ENCODE measurements around the gene DNER. TPM values are rescaled to one million over a fixed set of nuclear protein-coding genes. Genes with fewer than 3 reads are reported as not detected.

The DNER gene
- total and polyA plus RNA-seq, 4 donors, result 0.01 TPM; not detected in 3

DNA sequence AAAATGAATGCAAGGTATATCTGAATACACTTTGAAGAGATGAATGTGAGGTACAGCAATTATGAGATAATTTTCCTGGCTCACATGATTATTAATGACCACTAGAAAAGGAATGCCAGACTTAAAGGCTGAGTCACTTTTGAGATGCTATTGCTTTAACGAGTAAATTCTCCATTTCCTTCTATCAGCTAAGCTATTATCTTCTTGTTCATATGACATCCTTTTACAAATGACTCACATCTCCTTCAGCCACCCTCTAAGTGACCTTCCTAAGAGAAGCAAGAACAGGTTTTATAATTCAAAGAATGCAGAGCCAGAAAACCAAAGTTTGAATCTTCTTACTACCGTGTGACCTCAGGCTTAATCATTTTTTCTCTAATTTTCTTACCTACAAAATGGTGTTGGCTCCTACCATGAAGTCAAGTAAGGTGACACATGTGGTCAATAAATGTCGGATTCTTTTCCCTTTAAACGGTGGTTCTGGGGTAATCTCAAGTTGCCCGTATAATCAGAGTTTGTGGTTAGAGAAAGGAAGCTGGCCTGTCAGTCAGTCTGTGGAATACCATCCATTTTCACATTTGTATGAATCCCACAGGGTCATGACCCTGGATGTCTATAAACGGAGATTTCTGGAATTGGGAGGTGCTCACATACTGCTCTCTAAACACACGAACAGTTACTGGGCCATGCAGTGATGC lies 259.3 kb downstream of the DNER start:
- WGBS, result 59% methylated on average over 7 of the region's 7 CpGs
- Histone ChIP-seq H3K27ac (ENCODE audit: low read depth in 1 of 2, low read length in 2 of 2) (no peak overlapping the region), H3K4me3 (ENCODE audit: low read depth in 1 of 3, low read length in 3 of 3) (no peak overlapping the region), H3K27me3 (ENCODE audit: control insufficient read depth in 4 of 4, insufficient read depth in 4 of 4, low read length in 3 of 4) (no peaks in the 10 kb centered on the region), H3K36me3 (ENCODE audit: control insufficient read depth in 4 of 4, insufficient read depth in 3 of 4, low read depth in 1 of 4, low read length in 3 of 4) (no peaks in the 10 kb centered on the region), H3K9ac (ENCODE audit: low read depth in 1 of 2, low read length in 2 of 2) (no peak overlapping the region), H3K9me3 (ENCODE audit: control insufficient read depth in 4 of 4, low read length in 3 of 4) (no peaks in the 10 kb centered on the region), H3K4me1 (ENCODE audit: control insufficient read depth in 4 of 4, insufficient read depth in 4 of 4, low read length in 3 of 4) (no peaks in the 10 kb centered on the region)
- no peak for DNase-seq (ENCODE audit: low spot score)
- TF ChIP-seq EGR1 (IDR thresholded peaks at IDR 0.05; ENCODE audit: low read depth in 2 of 2) (no peak), HNF4G (IDR thresholded peaks at IDR 0.05) (no peak), FOXA2 (IDR thresholded peaks at IDR 0.05) (no peak), FOXA1 (IDR thresholded peaks at IDR 0.05) (no peak), JUND (IDR thresholded peaks at IDR 0.05) (no peak), YY1 (IDR thresholded peaks at IDR 0.05) (no peak), TAF1 (conservative IDR thresholded peaks at IDR 0.05) (no peak), SP1 (IDR thresholded peaks at IDR 0.05) (no peak), GABPA (IDR thresholded peaks at IDR 0.05 in 1 of 2, conservative IDR thresholded peaks at IDR 0.05 in 1 of 2) (no peak), HNF4A (conservative IDR thresholded peaks at IDR 0.05) (no peak)
- TF ChIP-seq, protein P1, sequence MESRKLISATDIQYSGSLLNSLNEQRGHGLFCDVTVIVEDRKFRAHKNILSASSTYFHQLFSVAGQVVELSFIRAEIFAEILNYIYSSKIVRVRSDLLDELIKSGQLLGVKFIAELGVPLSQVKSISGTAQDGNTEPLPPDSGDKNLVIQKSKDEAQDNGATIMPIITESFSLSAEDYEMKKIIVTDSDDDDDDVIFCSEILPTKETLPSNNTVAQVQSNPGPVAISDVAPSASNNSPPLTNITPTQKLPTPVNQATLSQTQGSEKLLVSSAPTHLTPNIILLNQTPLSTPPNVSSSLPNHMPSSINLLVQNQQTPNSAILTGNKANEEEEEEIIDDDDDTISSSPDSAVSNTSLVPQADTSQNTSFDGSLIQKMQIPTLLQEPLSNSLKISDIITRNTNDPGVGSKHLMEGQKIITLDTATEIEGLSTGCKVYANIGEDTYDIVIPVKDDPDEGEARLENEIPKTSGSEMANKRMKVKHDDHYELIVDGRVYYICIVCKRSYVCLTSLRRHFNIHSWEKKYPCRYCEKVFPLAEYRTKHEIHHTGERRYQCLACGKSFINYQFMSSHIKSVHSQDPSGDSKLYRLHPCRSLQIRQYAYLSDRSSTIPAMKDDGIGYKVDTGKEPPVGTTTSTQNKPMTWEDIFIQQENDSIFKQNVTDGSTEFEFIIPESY (IDR thresholded peaks at IDR 0.05), result no peak
- TF ChIP-seq, protein P2, sequence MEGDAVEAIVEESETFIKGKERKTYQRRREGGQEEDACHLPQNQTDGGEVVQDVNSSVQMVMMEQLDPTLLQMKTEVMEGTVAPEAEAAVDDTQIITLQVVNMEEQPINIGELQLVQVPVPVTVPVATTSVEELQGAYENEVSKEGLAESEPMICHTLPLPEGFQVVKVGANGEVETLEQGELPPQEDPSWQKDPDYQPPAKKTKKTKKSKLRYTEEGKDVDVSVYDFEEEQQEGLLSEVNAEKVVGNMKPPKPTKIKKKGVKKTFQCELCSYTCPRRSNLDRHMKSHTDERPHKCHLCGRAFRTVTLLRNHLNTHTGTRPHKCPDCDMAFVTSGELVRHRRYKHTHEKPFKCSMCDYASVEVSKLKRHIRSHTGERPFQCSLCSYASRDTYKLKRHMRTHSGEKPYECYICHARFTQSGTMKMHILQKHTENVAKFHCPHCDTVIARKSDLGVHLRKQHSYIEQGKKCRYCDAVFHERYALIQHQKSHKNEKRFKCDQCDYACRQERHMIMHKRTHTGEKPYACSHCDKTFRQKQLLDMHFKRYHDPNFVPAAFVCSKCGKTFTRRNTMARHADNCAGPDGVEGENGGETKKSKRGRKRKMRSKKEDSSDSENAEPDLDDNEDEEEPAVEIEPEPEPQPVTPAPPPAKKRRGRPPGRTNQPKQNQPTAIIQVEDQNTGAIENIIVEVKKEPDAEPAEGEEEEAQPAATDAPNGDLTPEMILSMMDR (IDR thresholded peaks at IDR 0.05; ENCODE audit: low read depth, low read length, missing input control), result no peak
- TF ChIP-seq, protein P3, sequence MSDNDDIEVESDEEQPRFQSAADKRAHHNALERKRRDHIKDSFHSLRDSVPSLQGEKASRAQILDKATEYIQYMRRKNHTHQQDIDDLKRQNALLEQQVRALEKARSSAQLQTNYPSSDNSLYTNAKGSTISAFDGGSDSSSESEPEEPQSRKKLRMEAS (IDR thresholded peaks at IDR 0.05), result no peak
- TF ChIP-seq, protein P4, sequence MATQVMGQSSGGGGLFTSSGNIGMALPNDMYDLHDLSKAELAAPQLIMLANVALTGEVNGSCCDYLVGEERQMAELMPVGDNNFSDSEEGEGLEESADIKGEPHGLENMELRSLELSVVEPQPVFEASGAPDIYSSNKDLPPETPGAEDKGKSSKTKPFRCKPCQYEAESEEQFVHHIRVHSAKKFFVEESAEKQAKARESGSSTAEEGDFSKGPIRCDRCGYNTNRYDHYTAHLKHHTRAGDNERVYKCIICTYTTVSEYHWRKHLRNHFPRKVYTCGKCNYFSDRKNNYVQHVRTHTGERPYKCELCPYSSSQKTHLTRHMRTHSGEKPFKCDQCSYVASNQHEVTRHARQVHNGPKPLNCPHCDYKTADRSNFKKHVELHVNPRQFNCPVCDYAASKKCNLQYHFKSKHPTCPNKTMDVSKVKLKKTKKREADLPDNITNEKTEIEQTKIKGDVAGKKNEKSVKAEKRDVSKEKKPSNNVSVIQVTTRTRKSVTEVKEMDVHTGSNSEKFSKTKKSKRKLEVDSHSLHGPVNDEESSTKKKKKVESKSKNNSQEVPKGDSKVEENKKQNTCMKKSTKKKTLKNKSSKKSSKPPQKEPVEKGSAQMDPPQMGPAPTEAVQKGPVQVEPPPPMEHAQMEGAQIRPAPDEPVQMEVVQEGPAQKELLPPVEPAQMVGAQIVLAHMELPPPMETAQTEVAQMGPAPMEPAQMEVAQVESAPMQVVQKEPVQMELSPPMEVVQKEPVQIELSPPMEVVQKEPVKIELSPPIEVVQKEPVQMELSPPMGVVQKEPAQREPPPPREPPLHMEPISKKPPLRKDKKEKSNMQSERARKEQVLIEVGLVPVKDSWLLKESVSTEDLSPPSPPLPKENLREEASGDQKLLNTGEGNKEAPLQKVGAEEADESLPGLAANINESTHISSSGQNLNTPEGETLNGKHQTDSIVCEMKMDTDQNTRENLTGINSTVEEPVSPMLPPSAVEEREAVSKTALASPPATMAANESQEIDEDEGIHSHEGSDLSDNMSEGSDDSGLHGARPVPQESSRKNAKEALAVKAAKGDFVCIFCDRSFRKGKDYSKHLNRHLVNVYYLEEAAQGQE (IDR thresholded peaks at IDR 0.05), result no peak

DNA sequence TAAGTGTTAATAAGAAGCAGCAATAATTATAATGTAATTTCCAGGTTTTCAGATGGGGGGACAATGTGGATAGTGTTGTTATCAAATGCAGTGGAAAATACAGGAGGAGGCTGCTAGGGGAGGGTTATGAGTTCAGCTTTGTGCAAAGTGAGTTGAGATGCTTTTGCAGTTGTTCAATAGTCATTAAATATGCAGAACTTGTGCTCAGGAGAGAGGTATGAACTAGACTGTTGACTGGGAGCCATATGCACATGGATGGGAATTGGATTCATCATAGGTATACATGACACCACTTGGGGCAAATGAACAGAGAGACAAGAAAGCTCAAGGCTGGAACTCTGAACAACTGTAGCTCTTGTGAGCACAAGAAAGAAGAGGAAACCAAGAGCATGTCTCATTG lies 261.1 kb downstream of the DNER start:
- no peak for TF ChIP-seq FOXA2 (IDR thresholded peaks at IDR 0.05)
- TF ChIP-seq, protein P1 (IDR thresholded peaks at IDR 0.05), result no peak
- no peak for TF ChIP-seq JUND (IDR thresholded peaks at IDR 0.05)
- TF ChIP-seq, protein P4 (IDR thresholded peaks at IDR 0.05), result no peak
- DNase-seq (ENCODE audit: low spot score), result no peak

More for the DNA sequence above, 261.1 kb downstream of the DNER start:
- no peak overlapping the region for H3K27ac ChIP-seq (ENCODE audit: low read depth in 1 of 2, low read length in 2 of 2)
- H3K36me3 ChIP-seq (ENCODE audit: control insufficient read depth in 4 of 4, insufficient read depth in 3 of 4, low read depth in 1 of 4, low read length in 3 of 4), result no peaks in the 10 kb centered on the region
- no peak overlapping the region for H3K4me3 ChIP-seq (ENCODE audit: low read depth in 1 of 3, low read length in 3 of 3)
- H3K4me1 ChIP-seq (ENCODE audit: control insufficient read depth in 4 of 4, insufficient read depth in 4 of 4, low read length in 3 of 4), result no peaks in the 10 kb centered on the region
- H3K9me3 ChIP-seq (ENCODE audit: control insufficient read depth in 4 of 4, low read length in 3 of 4), result no peaks in the 10 kb centered on the region
- no peaks in the 10 kb centered on the region for H3K27me3 ChIP-seq (ENCODE audit: control insufficient read depth in 4 of 4, insufficient read depth in 4 of 4, low read length in 3 of 4)
- no peak overlapping the region for H3K9ac ChIP-seq (ENCODE audit: low read depth in 1 of 2, low read length in 2 of 2)
